ENCODE data around the gene MKI67. TPM values are rescaled to one million over a fixed set of nuclear protein-coding genes. Genes with fewer than 3 reads are reported as not detected.
A peak's percentile ranks its signal among the peaks of the same experiment; 100 is the strongest.

The MKI67 gene
- total and polyA plus RNA-seq, 9 of the 15 experiments (the other 6 are each of a cell fraction or from before 2014, with no cell fraction given) = 11.8 to 86.5 (median 36.0) TPM

DNA sequence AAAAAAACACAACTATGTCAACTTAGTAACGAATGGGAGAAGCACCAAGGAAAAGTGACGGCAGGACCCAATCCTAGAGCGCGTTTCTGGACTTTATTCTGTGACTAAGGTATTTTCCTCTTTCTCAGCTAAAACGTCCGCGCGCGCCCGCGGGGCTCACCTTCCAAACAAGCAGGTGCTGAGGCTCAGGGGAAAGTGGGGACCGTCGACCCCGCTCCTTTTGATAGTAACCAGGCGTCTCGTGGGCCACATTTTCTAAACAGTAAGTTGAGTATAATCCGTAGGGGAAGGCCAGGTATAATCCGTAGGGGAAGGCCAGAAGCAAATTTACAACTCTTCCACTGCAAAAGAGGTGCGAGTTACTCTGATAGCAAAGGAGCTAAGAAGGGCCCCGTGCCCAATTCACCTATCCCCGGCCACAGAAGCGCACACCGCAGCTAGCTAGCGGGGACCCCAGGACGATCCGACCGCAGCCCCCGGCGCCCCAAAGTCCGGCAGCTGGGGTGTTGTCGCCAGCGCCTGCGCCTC, 743 bp downstream of the MKI67 start (continued):
- TF ChIP-seq, protein P1, sequence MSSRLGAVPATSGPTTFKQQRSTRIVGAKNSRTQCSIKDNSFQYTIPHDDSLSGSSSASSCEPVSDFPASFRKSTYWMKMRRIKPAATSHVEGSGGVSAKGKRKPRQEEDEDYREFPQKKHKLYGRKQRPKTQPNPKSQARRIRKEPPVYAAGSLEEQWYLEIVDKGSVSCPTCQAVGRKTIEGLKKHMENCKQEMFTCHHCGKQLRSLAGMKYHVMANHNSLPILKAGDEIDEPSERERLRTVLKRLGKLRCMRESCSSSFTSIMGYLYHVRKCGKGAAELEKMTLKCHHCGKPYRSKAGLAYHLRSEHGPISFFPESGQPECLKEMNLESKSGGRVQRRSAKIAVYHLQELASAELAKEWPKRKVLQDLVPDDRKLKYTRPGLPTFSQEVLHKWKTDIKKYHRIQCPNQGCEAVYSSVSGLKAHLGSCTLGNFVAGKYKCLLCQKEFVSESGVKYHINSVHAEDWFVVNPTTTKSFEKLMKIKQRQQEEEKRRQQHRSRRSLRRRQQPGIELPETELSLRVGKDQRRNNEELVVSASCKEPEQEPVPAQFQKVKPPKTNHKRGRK (tag; IDR thresholded peaks at IDR 0.05) = no peak
- TF ChIP-seq SIN3B (IDR thresholded peaks at IDR 0.05; ENCODE audit: low read depth) (no peak), TOE1 (IDR thresholded peaks at IDR 0.05; ENCODE audit: borderline replicate concordance) (no peak), TOE1 (CRISPR knock-in tag; IDR thresholded peaks at IDR 0.05; ENCODE audit: borderline replicate concordance, low read depth) (no peak), KDM5B (IDR thresholded peaks at IDR 0.05; ENCODE audit: insufficient replicate concordance, low read depth, low read length) (peak; percentile 40), ZNF354B (CRISPR knock-in tag; IDR thresholded peaks at IDR 0.05) (no peak), SRF (CRISPR knock-in tag; IDR thresholded peaks at IDR 0.05) (no peak)

DNA sequence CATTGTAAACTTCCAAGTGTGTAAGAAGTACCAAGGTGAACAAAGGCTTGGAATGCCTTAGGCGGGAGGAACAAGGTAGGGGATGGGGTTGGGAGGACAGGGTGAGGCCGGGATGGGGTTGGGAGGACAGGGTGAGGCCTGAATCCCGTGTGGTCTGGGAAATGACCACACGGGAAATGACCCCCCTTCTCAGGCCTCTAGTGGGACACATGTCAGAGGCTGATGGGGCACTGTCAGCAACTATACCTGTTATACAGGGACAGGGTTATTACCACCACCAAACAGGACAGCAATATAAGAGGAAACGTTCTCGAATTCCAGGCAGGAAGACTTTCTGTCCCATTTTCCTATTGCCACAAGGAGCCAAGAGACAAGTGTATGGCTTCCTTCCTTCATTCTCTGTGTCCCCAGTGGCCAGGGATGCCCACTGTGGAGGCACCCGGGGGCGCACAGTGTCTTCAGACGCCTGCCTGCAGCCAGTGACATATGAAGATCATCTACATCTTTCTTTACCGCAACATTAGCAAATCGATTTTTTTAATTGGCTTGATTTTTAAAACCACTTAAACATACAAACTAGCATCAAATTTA, 1.3 kb downstream of the MKI67 start:
- WGBS (ENCODE audit: insufficient coverage, low coverage, missing lambda C conversion rate) = 2% methylated on average over 9 of the region's 11 CpGs
- H3K4me2 ChIP-seq (ENCODE audit: insufficient read depth, low read length) = peak overlapping the region; percentile 89
- peak overlapping the region; percentile 87 to 96 for H3K9ac ChIP-seq (ENCODE audit: insufficient read depth in 1 of 2, low read depth in 2 of 2, low read length in 2 of 2)
- H3K36me3 ChIP-seq (ENCODE audit: control insufficient read depth, insufficient read depth, low read length) = peaks cover 48% of the 10 kb centered on the region
- H3K9me3 ChIP-seq (replicated peaks; ENCODE audit: control insufficient read depth, insufficient read depth, low read depth, low read length) = no peaks in the 10 kb centered on the region
- intact Hi-C loops (cut with micrococcal nuclease) = no loop called here
- H2AFZ ChIP-seq (ENCODE audit: low read depth, low read length) = no peak overlapping the region
- H3K4me1 ChIP-seq (replicated peaks in 1 of 2; ENCODE audit: control insufficient read depth in 2 of 2, insufficient read depth in 2 of 2, low read length in 2 of 2) = peaks cover 9 to 15% of the 10 kb centered on the region in 2 experiments; a peak in 4 of 5 replicates
- ChIA-PET POLR2A (interaction anchor here (0.6 to 4.2 kb wide), 6 partner anchors 10 to 68 kb away, joined by 3 to 26 read pairs (median 4); no protein-coding TSS in a partner anchor), CTCF (ENCODE audit: low intra/inter-chr PET ratio) (no interaction called here)
- no peaks in the 10 kb centered on the region for H3K9me1 ChIP-seq (ENCODE audit: control insufficient read depth, insufficient read depth, low read length)
- H3K4me3 ChIP-seq = peak overlapping the region; percentile 89
- ATAC-seq (peak; percentile 24; the same call in 2 of the 3 replicates), FAIRE-seq (peak; percentile 54), DNase-seq (ENCODE audit: extremely low read depth in 1 of 4, low spot score in 3 of 4) (peak in 2 of 4 experiments; percentile 12 to 13)
- in situ Hi-C loops (cut with MboI) = no loop called here
- no peaks in the 10 kb centered on the region for H3K27me3 ChIP-seq (ENCODE audit: control insufficient read depth in 2 of 2, insufficient read depth in 2 of 2, low read length in 2 of 2)
- H3K79me2 ChIP-seq (ENCODE audit: control insufficient read depth, insufficient read depth, low read length) = peaks cover 58% of the 10 kb centered on the region
- TSS peak; percentile 32 for BruUV-seq (replicated peaks)
- H3K27ac ChIP-seq (ENCODE audit: extremely low read depth, low read depth, low read length) = peak overlapping the region; percentile 93
- H4K20me1 ChIP-seq (replicated peaks; ENCODE audit: control insufficient read depth, insufficient read depth, low read length) = peaks cover 7% of the 10 kb centered on the region
- TF ChIP-seq, protein P2, sequence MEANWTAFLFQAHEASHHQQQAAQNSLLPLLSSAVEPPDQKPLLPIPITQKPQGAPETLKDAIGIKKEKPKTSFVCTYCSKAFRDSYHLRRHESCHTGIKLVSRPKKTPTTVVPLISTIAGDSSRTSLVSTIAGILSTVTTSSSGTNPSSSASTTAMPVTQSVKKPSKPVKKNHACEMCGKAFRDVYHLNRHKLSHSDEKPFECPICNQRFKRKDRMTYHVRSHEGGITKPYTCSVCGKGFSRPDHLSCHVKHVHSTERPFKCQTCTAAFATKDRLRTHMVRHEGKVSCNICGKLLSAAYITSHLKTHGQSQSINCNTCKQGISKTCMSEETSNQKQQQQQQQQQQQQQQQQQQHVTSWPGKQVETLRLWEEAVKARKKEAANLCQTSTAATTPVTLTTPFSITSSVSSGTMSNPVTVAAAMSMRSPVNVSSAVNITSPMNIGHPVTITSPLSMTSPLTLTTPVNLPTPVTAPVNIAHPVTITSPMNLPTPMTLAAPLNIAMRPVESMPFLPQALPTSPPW (CRISPR knock-in tag; IDR thresholded peaks at IDR 0.05) = peak; percentile 10; the same call in 1 of the 2 replicates
- TF ChIP-seq, protein P3, sequence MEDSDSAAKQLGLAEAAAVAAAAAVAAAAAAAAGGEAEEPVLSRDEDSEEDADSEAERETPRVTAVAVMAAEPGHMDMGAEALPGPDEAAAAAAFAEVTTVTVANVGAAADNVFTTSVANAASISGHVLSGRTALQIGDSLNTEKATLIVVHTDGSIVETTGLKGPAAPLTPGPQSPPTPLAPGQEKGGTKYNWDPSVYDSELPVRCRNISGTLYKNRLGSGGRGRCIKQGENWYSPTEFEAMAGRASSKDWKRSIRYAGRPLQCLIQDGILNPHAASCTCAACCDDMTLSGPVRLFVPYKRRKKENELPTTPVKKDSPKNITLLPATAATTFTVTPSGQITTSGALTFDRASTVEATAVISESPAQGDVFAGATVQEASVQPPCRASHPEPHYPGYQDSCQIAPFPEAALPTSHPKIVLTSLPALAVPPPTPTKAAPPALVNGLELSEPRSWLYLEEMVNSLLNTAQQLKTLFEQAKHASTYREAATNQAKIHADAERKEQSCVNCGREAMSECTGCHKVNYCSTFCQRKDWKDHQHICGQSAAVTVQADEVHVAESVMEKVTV (CRISPR knock-in tag; IDR thresholded peaks at IDR 0.05) = no peak
- TF ChIP-seq, protein P4, sequence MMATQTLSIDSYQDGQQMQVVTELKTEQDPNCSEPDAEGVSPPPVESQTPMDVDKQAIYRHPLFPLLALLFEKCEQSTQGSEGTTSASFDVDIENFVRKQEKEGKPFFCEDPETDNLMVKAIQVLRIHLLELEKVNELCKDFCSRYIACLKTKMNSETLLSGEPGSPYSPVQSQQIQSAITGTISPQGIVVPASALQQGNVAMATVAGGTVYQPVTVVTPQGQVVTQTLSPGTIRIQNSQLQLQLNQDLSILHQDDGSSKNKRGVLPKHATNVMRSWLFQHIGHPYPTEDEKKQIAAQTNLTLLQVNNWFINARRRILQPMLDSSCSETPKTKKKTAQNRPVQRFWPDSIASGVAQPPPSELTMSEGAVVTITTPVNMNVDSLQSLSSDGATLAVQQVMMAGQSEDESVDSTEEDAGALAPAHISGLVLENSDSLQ (IDR thresholded peaks at IDR 0.05) = no peak
- no peak for TF ChIP-seq SRSF7 (optimal IDR thresholded peaks at IDR 0.05; ENCODE audit: low read depth, low read length)

Measured in K562 (cell line).